GM23338 (cell line): ENCODE data around the gene CRYL1. TPM values are rescaled to one million over a fixed set of nuclear protein-coding genes. Genes with fewer than 3 reads are reported as not detected.

Source experiments
- ATAC-seq: fragments of 200-7000 bp; cut with Tn5 transposase; 3 replicates; pipeline ENCODE4 v1.9.1; 2020
- DNase-seq: peaks from one replicate; pipeline ENCODE4 v3.0.0-alpha.2; 2015; ENCODE audit warnings: low spot score
- H2AFZ ChIP-seq: fragments of 200-600 bp; sonication (generic); 2 replicates; pipeline ENCODE4 v1.8.0; 2016; ENCODE audit warnings: antibody characterized with exemption, mild to moderate bottlenecking, moderate library complexity
- H3F3A ChIP-seq: fragments of 200-600 bp; sonication (generic); replicated peaks from 2 replicates; pipeline ENCODE4 v1.8.0; 2017; ENCODE audit warnings: antibody characterized with exemption, mixed run types, low read depth
- H3K27ac ChIP-seq: fragments of 200-600 bp; sonication (generic); 2 replicates; pipeline ENCODE4 v1.6.1; 2016; ENCODE audit warnings: low read depth
- H3K27me3 ChIP-seq: fragments of 200-600 bp; sonication (generic); 2 replicates; pipeline ENCODE4 v1.8.0; 2016; ENCODE audit warnings: mild to moderate bottlenecking, mixed run types, moderate library complexity; ENCODE audit not compliant: insufficient read depth
- H3K36me3 ChIP-seq: fragments of 200-600 bp; sonication (generic); 2 replicates; pipeline ENCODE4 v1.8.0; 2016; ENCODE audit warnings: mild to moderate bottlenecking; ENCODE audit not compliant: insufficient read depth
- H3K4me1 ChIP-seq: fragments of 200-600 bp; sonication (generic); 2 replicates; pipeline ENCODE4 v1.8.0; 2016; ENCODE audit warnings: mild to moderate bottlenecking, moderate library complexity; ENCODE audit not compliant: insufficient read depth
- H3K4me2 ChIP-seq: fragments of 200-600 bp; sonication (generic); 2 replicates; pipeline ENCODE4 v1.7.1; 2017; ENCODE audit warnings: mixed run types
- H3K4me3 ChIP-seq: fragments of 200-600 bp; sonication (generic); 2 replicates; pipeline ENCODE4 v1.6.1; 2016; ENCODE audit warnings: mixed run types
- H3K79me2 ChIP-seq: fragments of 200-600 bp; sonication (generic); replicated peaks from 2 replicates; pipeline ENCODE4 v1.8.0; 2017; ENCODE audit warnings: mild to moderate bottlenecking; ENCODE audit not compliant: insufficient read depth
- H3K9me2 ChIP-seq: fragments of 200-600 bp; sonication (generic); 2 replicates; pipeline ENCODE4 v1.8.0; 2017; ENCODE audit not compliant: insufficient read depth
- H4K20me1 ChIP-seq: fragments of 200-600 bp; sonication (generic); replicated peaks from 2 replicates; pipeline ENCODE4 v1.8.0; 2017; ENCODE audit warnings: mild to moderate bottlenecking; ENCODE audit not compliant: insufficient read depth
- H3K27ac Mint-ChIP-seq: 2 replicates; pipeline ENCODE4 v1.8.0; 2020; ENCODE audit warnings: inconsistent platforms, mild to moderate bottlenecking, moderate library complexity, mixed read lengths
- H3K27me3 Mint-ChIP-seq: 3 replicates; pipeline ENCODE4 v1.8.0; 2022; ENCODE audit warnings: low read depth, mild to moderate bottlenecking, moderate library complexity, mixed read lengths, inconsistent platforms; ENCODE audit not compliant: insufficient read depth, poor library complexity
- H3K36me3 Mint-ChIP-seq: 3 replicates; pipeline ENCODE4 v1.8.0; 2021; ENCODE audit warnings: low read depth, mild to moderate bottlenecking, inconsistent platforms, moderate library complexity, mixed read lengths
- H3K4me1 Mint-ChIP-seq: 3 replicates; pipeline ENCODE4 v1.8.0; 2020; ENCODE audit warnings: mild to moderate bottlenecking, inconsistent platforms, mixed read lengths
- H3K4me3 Mint-ChIP-seq: 3 replicates; pipeline ENCODE4 v1.8.0; 2021; ENCODE audit warnings: moderate library complexity, mild to moderate bottlenecking, inconsistent platforms, mixed read lengths
- H3K9me3 Mint-ChIP-seq: 3 replicates; pipeline ENCODE4 v1.8.0; 2020; ENCODE audit warnings: moderate library complexity, mild to moderate bottlenecking, inconsistent platforms, mixed read lengths
- CTCF ChIP-seq, 2 experiments: fragments of 200-600 bp in 1 of 2; sonication (generic) in 1 of 2; conservative IDR thresholded peaks; 2 replicates each; pipeline versions ENCODE4 v1.5.1 to v1.6.1; 2016 to 2017; ENCODE audit warnings: antibody characterized with exemption in 2 of 2, low read depth in 2 of 2, mild to moderate bottlenecking in 2 of 2, moderate library complexity in 1 of 2
- ETS1 ChIP-seq: IDR thresholded peaks from 2 replicates; pipeline ENCODE4 v1.6.1; 2016; ENCODE audit warnings: antibody characterized with exemption
- EZH2 ChIP-seq: fragments of 200-600 bp; sonication (generic); IDR thresholded peaks from one replicate; pipeline ENCODE4 v1.8.0; 2017; ENCODE audit warnings: antibody characterized with exemption, mild to moderate bottlenecking, low read depth; ENCODE audit not compliant: unreplicated experiment
- EZH2phosphoT487 ChIP-seq: fragments of 200-600 bp; sonication (generic); IDR thresholded peaks from one replicate; pipeline ENCODE4 v1.8.1; 2018; ENCODE audit warnings: antibody characterized with exemption; ENCODE audit not compliant: unreplicated experiment
- NANOG ChIP-seq: IDR thresholded peaks from 2 replicates; pipeline ENCODE4 v1.6.1; 2016; ENCODE audit warnings: antibody characterized with exemption, borderline replicate concordance
- POLR2AphosphoS5 ChIP-seq: IDR thresholded peaks from 2 replicates; pipeline ENCODE4 v1.6.1; 2016; ENCODE audit warnings: antibody characterized with exemption, low read depth
- REST ChIP-seq: IDR thresholded peaks from one replicate; pipeline ENCODE4 v1.6.1; 2018; ENCODE audit warnings: antibody characterized with exemption; ENCODE audit not compliant: unreplicated experiment
- ZNF114 ChIP-seq: fragments of 250-450 bp; sonication (Bioruptor Pico); IDR thresholded peaks from 2 replicates; pipeline ENCODE4 v1.5.0; 2020; ENCODE audit warnings: mild to moderate bottlenecking, moderate library complexity
- ZNF331 ChIP-seq: fragments of 250-450 bp; sonication (Bioruptor Pico); IDR thresholded peaks from 2 replicates; pipeline ENCODE4 v1.5.0; 2020; ENCODE audit warnings: low read depth, mild to moderate bottlenecking, moderate library complexity
- polyA plus RNA-seq: library from polyadenylated mRNA; unstranded; fragments of >200 nt; fragmentation: Nextera tagmentation; extraction: Ambion mirVana; gene quantifications from 2 replicates; pipeline ENCODE4 v1.2.1, GENCODE V29; 2016
- total RNA-seq: library from RNA; depleted of rRNA; stranded (reverse); fragments of >200 nt; shearing (Covaris generic); gene quantifications from 2 replicates; pipeline ENCODE4 v1.2.3, GENCODE V29; 2014

Gene CRYL1
- total and polyA plus RNA-seq, 2 experiments from 2014 or later, result 2.2 to 2.6 TPM

GRCh38 chr13:20401931-20402856 is 123.5 kb downstream of the CRYL1 start:
- no peak for DNase-seq
- H3F3A ChIP-seq, result no peaks in the 10 kb centered on the region
- H3K4me2 ChIP-seq, result no peak overlapping the region
- H3K4me3 ChIP-seq, result no peak overlapping the region
- H3K9me3 Mint-ChIP-seq, result no peaks in the 10 kb centered on the region
- H3K27ac Mint-ChIP-seq, result no peak overlapping the region
- no peaks in the 10 kb centered on the region for H3K27me3 ChIP-seq
- H3K4me1 ChIP-seq, result peaks cover 14% of the 10 kb centered on the region
- no peaks in the 10 kb centered on the region for H3K36me3 ChIP-seq
- peaks cover 7% of the 10 kb centered on the region for H3K27me3 Mint-ChIP-seq
- no peak overlapping the region for H3K4me3 Mint-ChIP-seq
- TF ChIP-seq POLR2AphosphoS5 (no peak), REST (no peak), CTCF (conservative IDR thresholded peaks at IDR 0.05; ENCODE audit: low read depth in 2 of 2) (no peak), ZNF331 (CRISPR knock-in tag) (no peak), ETS1 (no peak)
- no peak for ATAC-seq
- H2AFZ ChIP-seq, result no peak overlapping the region
- H3K36me3 Mint-ChIP-seq, result no peaks in the 10 kb centered on the region; the same call in 2 of the 3 replicates
- H3K4me1 Mint-ChIP-seq, result peaks cover 12% of the 10 kb centered on the region
- no peaks in the 10 kb centered on the region for H3K9me2 ChIP-seq
- no peaks in the 10 kb centered on the region for H3K79me2 ChIP-seq
- H4K20me1 ChIP-seq, result no peaks in the 10 kb centered on the region
- H3K27ac ChIP-seq, result no peak overlapping the region

- Histone ChIP-seq H3K79me2 (no peaks in the 10 kb centered on the region), H3K27me3 (no peaks in the 10 kb centered on the region), H3K4me2 (no peak overlapping the region), H3K27ac (no peak overlapping the region), H3K4me1 (peaks cover 7% of the 10 kb centered on the region), H4K20me1 (no peaks in the 10 kb centered on the region), H3K36me3 (no peaks in the 10 kb centered on the region), H3K4me3 (no peak overlapping the region), H3F3A (no peaks in the 10 kb centered on the region), H3K9me2 (no peaks in the 10 kb centered on the region), H2AFZ (no peak overlapping the region)
- Mint-ChIP-seq H3K4me3 (no peak overlapping the region), H3K27ac (no peak overlapping the region), H3K4me1 (peaks cover 7% of the 10 kb centered on the region), H3K9me3 (no peaks in the 10 kb centered on the region), H3K27me3 (peaks cover 5% of the 10 kb centered on the region), H3K36me3 (no peaks in the 10 kb centered on the region; the same call in 2 of the 3 replicates)
- no peak for ATAC-seq
- no peak for DNase-seq
- TF ChIP-seq ZNF114 (CRISPR knock-in tag) (no peak), EZH2phosphoT487 (no peak), NANOG (no peak), POLR2AphosphoS5 (no peak), EZH2 (no peak)
Observed at GRCh38 chr13:20401531-20401930, 124.1 kb downstream of the CRYL1 start.
